RPMI8226 (cell line): Measurements from ENCODE around the gene NR1D2.
"Not testable (repeated sequence)": the region's sequence is repeated elsewhere in the genome, so short reads cannot be mapped to it uniquely, and the experiment has no call there.

Experiments used
- DNase-seq: peaks from one replicate; pipeline ENCODE4 v3.0.0-alpha.2; 2015

NR1D2 gene

DNA sequence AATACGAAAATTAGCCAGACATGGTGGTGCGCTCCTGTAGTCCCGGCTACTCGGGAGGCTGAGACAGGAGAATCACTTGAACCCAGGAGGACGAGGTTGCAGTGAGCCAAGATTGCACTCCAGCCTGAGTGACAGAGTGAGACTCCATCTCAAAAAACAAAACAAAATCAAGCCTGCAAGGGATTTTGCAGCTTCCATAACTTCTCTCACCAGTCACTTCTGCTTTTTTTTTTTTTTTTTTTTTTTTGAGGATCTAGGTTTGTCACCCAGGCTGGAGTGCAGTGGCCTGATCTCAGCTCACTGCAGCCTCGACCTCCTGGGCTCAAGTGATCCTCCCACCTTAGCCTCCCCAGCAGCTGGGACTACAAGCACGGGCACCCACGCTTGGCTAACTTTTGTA, 65.7 kb downstream of the NR1D2 start:
- not testable (repeated sequence) for DNase-seq

DNA sequence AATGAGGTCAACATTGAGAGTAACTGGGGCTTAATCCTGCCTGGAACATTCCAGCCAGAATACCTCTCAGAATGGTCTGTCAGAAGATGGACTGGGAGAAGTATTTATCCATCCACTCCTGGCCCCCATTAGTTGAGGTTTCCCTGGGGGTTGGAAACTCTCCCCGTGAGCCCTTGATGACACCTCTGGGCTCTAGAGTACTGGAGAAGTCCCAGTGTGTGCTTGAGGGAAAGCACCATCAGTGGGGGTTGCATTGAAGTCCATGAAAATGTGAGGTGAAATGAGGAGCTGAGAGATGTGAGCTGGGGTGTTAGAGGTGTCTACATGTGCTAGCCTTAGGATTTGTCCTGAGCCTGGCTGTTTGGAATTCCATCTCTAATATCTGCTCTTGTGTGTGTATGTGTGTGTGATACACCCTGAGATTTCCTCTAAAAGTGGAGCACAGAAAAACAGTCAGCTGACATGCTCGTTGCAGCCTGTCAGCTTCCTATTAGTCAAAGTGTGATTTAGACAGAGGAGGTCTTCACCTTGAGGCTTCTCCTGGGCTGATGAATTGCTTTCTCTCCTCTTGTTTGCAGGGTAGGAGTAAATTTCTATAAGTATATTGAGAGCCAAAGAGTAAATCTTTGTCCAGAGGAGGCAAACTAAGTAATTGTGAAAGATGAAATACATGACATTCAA, 67.6 kb downstream of the NR1D2 start:
- DNase-seq, result no peak

DNA sequence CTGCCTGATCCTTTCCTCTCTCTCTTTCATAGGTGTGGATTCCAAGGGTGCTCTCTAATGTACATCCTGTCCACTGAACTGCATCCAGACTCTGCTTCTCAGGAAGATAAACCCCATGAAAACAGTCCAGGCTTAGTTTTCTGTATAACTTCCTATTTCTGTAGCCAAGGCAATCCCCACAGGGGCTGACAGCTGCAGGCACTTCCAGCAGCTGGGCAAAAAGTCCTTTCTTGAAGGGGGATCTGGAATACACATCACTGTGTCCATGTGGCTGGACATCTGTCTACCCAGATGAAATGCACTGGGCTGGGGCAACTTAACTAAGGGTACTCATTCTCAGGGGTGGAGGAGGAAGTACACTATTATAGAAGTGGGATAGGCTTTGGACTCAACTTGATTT, 72.2 kb downstream of the NR1D2 start:
- DNase-seq, result no peak

DNA sequence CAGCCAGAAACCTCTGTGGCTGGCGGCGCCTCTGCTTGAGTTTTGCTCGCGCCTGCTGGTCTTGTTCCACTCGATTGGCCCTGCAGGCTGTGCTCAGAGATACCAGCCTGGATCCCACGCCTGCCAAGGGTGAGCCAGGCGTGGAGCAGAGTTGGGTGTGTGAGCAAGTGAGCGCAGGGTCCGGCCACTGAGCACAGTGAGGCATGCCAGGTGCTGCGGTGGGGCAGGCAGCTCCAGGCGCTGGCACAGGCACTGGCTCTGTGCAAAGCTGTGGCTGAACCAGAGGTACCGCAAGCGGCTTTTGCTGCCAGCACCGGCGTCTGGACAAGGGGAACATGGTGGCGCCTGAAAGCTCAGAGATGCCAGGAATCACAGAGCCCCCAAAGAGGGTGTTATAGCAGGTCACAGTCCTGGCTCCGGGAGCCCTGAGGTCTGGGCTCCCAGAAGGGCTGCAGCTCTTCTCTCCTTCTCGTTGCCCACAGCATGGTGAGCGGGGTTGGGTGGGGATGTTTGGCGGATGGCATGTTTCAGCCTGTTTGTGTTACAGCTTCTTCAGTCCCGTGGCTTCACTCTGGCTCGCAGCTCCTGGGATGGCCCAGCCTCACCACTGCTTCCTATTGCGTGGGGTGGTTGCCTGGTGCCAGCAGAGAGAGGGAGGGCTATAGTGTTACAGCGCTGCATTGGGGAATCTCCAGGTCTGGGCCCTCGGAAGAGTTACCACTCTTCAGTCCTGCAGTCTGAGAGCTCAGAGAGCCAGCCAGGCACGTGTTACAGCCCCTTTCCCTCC, 73.9 kb downstream of the NR1D2 start:
- no peak for DNase-seq

DNA sequence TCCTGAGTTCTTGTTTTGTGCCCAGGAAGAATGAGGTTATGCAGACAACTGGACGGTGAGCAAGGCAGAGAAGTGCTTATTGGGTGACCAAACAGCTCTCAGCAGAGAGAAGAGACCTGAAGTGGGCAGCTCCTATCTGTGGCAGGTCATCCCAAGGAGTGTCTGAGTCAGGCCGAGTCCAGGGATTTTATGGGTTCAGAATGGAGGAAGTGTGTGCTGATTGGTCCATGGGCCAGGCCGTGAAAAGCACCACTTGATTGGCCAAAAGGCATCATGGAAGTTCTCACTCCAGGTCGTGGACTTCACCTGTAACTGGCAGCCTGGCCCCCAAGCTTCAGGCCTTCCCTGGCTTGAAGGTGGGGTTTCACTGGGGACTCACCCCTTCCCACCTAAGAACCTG, 74.5 kb downstream of the NR1D2 start:
- no peak for DNase-seq

DNA sequence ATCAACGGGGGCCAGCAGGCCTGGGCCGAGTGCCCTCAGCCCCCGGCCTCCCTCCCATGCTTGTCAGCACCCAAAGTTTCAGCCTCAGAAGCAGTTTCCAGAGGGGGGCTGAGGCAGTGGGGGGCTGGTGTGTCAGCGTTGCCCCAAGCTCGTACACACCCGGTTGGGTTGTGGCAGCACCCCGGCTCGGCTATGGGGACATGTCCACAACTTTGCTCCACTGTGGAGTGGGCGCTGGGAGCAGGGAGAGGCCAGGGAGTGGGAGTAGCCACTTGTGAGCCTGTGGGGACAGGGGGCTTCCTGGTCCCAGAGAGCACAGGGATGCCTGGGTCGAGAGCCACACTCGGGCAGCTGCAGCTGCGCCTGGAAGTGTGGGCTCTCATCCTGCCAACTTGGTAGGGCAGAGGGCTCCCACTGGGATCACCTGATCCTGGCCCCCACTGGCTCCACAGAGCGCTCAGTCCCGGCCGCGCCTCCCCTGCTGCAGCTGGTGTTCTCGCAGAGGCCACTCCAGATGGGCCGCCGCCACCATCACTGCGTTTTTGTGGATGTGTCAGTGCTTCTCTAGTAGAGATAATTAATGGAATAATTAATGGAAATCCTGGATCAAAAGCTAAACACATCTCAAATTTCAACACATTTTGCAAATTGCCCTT, 75.1 kb downstream of the NR1D2 start:
- DNase-seq, result no peak

DNA sequence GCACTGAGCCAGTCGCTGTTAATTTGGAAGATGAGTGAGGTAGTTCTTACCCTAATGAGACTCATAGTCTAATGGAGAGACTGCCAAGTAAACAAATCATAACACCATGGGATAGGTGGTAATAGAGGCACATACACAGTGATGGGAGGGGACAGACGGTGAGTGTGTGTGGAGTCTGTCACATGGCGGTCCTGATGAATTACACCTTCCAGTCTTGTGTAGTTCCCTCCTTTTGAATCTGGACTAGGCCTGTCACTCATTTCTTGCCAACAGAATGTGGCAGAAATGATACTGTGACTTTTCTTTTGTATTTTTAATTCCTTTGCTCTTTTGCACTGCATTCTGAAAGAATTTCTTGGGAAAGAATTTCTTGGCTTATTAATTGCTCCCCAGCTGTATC, 78.1 kb downstream of the NR1D2 start:
- DNase-seq, result no peak

DNA sequence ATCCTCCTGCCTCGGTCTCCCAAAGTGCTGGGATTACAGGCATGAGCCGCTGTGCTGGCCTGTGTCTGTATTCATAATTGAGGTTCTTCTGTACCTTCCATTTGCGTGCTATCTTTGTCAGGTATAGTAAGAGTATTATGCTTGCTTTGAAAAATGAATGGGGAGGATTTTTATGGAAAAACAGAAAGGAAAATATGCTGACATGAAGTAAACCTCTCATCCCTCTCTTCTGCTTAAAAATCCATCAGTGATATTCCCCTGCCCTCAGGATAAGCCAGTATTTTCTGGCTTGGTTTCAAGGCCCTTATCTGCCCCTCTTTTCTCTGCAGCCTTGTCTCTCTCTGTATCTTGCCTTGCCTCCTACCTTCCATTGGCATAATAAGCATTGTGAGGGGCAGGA, 80.7 kb downstream of the NR1D2 start:
- DNase-seq, result no peak

DNA sequence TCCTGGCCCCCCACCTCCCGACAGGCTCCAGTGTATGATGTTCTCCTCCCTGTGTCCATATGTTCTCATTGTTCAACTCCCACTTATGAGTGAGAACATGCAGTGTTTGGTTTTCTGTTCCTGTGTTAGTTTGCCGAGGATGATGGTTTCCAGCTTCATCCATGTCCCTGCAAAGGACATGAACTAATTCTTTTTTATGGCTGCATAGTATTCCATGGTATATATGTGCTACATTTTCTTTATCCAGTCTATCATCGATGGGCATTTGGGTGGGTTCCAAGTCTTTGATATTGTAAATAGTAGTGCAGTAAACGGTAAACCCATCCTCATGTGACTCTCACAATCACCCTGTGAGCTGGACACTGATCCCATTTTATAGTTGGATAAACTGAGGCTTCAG, 81.6 kb downstream of the NR1D2 start:
- not testable (repeated sequence) for DNase-seq

DNA sequence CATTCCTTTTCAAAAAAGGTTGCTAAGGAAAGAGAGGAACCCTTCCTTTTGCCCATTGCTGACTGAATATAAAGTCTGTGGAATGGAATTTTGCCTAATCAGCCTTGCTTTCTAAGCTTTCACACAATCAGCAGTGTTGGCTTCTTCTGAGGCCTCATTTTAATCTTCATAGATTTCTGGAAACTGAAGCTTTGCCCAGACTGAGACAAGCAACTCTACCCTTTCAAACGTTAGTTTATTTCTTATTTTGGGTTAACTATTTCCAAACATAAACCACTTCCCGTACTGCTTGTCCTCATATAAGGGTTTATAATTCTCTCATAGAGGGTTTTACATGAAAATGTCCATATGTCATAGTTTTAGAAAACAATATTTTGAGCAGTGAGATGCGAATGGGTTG, 82.9 kb downstream of the NR1D2 start:
- DNase-seq, result no peak
